Measurements from ENCODE around the gene MDM2. TPM values are rescaled to one million over a fixed set of nuclear protein-coding genes. Genes with fewer than 3 reads are reported as not detected.

The MDM2 gene
- total and polyA plus RNA-seq, 4 donors, result 24.9 to 155 (median 108) TPM

DNA sequence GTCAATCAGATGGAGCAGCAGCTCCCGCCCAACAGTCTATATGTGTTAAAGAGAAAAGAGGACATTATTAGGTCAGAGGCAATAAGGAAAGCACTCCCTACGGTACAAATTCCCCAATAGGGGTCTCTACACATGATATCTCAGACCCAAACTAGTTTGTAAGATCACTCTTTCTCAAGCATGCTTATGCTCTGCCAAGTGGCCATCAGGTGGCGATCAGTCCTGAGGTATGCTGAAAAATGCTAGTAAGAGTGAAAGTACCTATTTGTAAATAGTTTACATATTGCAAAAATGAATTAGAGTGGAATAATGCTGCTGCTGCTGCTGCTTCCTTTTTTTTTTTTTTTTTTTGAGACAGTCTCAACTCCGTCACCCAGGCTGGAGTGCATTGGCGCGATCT lies 63.9 kb downstream of the MDM2 start:
- no peaks in the 10 kb centered on the region for H3K4me1 ChIP-seq (ENCODE audit: control insufficient read depth in 5 of 5, insufficient read depth in 5 of 5, low read length in 5 of 5)
- H3K36me3 ChIP-seq (ENCODE audit: control insufficient read depth in 4 of 4, insufficient read depth in 4 of 4, low read length in 4 of 4), result peaks cover 0 to 19% (median 0%) of the 10 kb centered on the region in 4 donors
- DNase-seq, result peak in 1 of 3 donors; percentile 20
- H3K9me3 ChIP-seq (ENCODE audit: control insufficient read depth in 4 of 4, insufficient read depth in 3 of 4, low read length in 3 of 4), result no peaks in the 10 kb centered on the region
- TF ChIP-seq, protein P1, sequence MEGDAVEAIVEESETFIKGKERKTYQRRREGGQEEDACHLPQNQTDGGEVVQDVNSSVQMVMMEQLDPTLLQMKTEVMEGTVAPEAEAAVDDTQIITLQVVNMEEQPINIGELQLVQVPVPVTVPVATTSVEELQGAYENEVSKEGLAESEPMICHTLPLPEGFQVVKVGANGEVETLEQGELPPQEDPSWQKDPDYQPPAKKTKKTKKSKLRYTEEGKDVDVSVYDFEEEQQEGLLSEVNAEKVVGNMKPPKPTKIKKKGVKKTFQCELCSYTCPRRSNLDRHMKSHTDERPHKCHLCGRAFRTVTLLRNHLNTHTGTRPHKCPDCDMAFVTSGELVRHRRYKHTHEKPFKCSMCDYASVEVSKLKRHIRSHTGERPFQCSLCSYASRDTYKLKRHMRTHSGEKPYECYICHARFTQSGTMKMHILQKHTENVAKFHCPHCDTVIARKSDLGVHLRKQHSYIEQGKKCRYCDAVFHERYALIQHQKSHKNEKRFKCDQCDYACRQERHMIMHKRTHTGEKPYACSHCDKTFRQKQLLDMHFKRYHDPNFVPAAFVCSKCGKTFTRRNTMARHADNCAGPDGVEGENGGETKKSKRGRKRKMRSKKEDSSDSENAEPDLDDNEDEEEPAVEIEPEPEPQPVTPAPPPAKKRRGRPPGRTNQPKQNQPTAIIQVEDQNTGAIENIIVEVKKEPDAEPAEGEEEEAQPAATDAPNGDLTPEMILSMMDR (IDR thresholded peaks at IDR 0.05; ENCODE audit: control extremely low read depth, extremely low read depth), result no peak
- WGBS, 2 donors, result 55 to 78% methylated on average over 6 of the region's 6 CpGs
- no peak overlapping the region for H3K27ac ChIP-seq (ENCODE audit: low read depth in 1 of 2, low read length in 1 of 2)
- no peak overlapping the region for H3K9ac ChIP-seq (ENCODE audit: insufficient read depth in 1 of 2, low read length in 2 of 2)
- ATAC-seq (ENCODE audit: insufficient read depth, low FRiP score), result no peak
- no peak overlapping the region for H3K4me3 ChIP-seq
- H3K27me3 ChIP-seq (ENCODE audit: control insufficient read depth in 3 of 3, insufficient read depth in 3 of 3, low read length in 2 of 3), result no peaks in the 10 kb centered on the region

DNA sequence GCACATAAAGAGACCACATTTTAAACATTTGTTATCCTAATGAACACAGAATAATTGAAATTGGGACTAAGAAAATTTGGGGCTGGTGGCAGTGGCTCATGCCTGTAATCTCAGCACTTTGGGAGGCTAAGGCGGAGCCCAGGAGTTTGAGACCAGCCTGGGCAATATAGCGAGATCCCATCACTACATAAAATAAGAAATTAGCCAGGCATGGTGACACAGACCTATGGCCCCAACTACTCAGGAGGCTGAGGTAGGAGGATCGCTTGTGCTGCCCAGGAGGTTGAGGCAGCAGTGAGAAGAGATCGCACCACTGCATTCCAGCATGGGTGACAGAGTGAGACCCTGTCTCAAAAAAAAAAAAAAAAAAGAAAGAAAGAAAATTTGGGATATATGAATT lies 65.3 kb downstream of the MDM2 start:
- ATAC-seq (ENCODE audit: insufficient read depth, low FRiP score) (no peak), DNase-seq (no peak)
- 97 to 98% methylated on average over 4 of the region's 4 CpGs for WGBS, 2 donors
- no peak overlapping the region for H3K27ac ChIP-seq (ENCODE audit: low read depth in 1 of 2, low read length in 1 of 2)
- no peaks in the 10 kb centered on the region for H3K9me3 ChIP-seq (ENCODE audit: control insufficient read depth in 4 of 4, insufficient read depth in 3 of 4, low read length in 3 of 4)
- H3K4me1 ChIP-seq (ENCODE audit: control insufficient read depth in 5 of 5, insufficient read depth in 5 of 5, low read length in 5 of 5), result no peaks in the 10 kb centered on the region
- no peak overlapping the region for H3K4me3 ChIP-seq
- H3K9ac ChIP-seq (ENCODE audit: insufficient read depth in 1 of 2, low read length in 2 of 2), result no peak overlapping the region
- TF ChIP-seq, protein P1 (IDR thresholded peaks at IDR 0.05; ENCODE audit: control extremely low read depth, extremely low read depth), result no peak
- no peaks in the 10 kb centered on the region for H3K27me3 ChIP-seq (ENCODE audit: control insufficient read depth in 3 of 3, insufficient read depth in 3 of 3, low read length in 2 of 3)
- peaks cover 0 to 12% (median 0%) of the 10 kb centered on the region in 4 donors for H3K36me3 ChIP-seq (ENCODE audit: control insufficient read depth in 4 of 4, insufficient read depth in 4 of 4, low read length in 4 of 4)

DNA sequence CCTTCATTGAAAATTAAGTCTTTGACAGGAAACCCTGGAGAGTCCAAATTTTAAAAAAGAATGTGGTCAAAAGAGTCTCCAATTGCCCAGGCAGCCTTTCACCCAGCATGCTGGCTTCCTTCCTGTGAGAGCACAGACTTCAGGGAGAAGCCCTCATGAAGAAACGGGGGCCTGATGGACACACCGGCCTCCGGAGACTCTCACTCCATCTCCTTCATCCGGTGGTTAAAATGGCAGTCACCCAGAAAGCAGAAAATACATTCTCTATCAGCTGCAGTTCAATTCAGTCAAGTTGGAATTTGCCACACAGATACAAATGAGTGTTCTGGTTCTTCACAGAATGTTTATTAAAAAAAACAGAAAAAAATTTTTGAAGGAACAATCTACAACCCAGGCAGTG lies 68.5 kb downstream of the MDM2 start:
- H3K27ac ChIP-seq (ENCODE audit: low read depth in 1 of 2, low read length in 1 of 2), result no peak overlapping the region
- H3K4me3 ChIP-seq, result no peak overlapping the region
- no peaks in the 10 kb centered on the region for H3K9me3 ChIP-seq (ENCODE audit: control insufficient read depth in 4 of 4, insufficient read depth in 3 of 4, low read length in 3 of 4)
- H3K27me3 ChIP-seq (ENCODE audit: control insufficient read depth in 3 of 3, insufficient read depth in 3 of 3, low read length in 2 of 3), result no peaks in the 10 kb centered on the region
- TF ChIP-seq, protein P1 (IDR thresholded peaks at IDR 0.05; ENCODE audit: control extremely low read depth, extremely low read depth), result no peak
- DNase-seq, result peak in 1 of 3 donors; percentile 12
- peaks cover 0 to 5% (median 0%) of the 10 kb centered on the region in 4 donors for H3K36me3 ChIP-seq (ENCODE audit: control insufficient read depth in 4 of 4, insufficient read depth in 4 of 4, low read length in 4 of 4)
- no peak overlapping the region for H3K9ac ChIP-seq (ENCODE audit: insufficient read depth in 1 of 2, low read length in 2 of 2)
- WGBS, 2 donors, result 10 to 19% methylated on average over 4 of the region's 4 CpGs
- no peak for ATAC-seq (ENCODE audit: insufficient read depth, low FRiP score)
- H3K4me1 ChIP-seq (ENCODE audit: control insufficient read depth in 5 of 5, insufficient read depth in 5 of 5, low read length in 5 of 5), result no peaks in the 10 kb centered on the region

DNA sequence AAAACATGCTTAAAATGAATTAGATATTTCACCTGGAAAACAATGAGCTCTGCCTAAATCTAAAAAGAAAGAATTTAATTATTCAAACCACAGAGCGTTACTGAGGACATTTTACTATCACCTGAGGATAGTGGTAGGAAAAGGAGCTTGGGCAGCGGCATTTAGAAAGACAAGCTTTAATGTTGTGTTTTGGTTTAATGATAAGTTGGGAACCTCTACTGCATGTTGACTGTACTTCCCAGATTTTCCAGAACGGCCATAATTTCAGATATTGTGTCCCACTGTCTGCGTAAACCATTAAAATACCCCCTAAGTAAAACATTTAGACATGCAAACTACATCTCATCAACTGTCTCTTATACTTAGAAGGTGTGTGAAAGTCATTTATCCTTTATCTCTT lies 69.6 kb downstream of the MDM2 start:
- 96% methylated on average over 4 of the region's 4 CpGs for WGBS, 2 donors

More for the DNA sequence above, 69.6 kb downstream of the MDM2 start:
- no peaks in the 10 kb centered on the region for H3K4me1 ChIP-seq (ENCODE audit: control insufficient read depth in 5 of 5, insufficient read depth in 5 of 5, low read length in 5 of 5)
- no peak for ATAC-seq (ENCODE audit: insufficient read depth, low FRiP score)
- H3K4me3 ChIP-seq, result no peak overlapping the region
- peaks cover 0 to 2% (median under 1%) of the 10 kb centered on the region in 4 donors for H3K36me3 ChIP-seq (ENCODE audit: control insufficient read depth in 4 of 4, insufficient read depth in 4 of 4, low read length in 4 of 4)
- no peak for DNase-seq
- no peak overlapping the region for H3K9ac ChIP-seq (ENCODE audit: insufficient read depth in 1 of 2, low read length in 2 of 2)
- TF ChIP-seq, protein P1 (IDR thresholded peaks at IDR 0.05; ENCODE audit: control extremely low read depth, extremely low read depth), result no peak
- H3K9me3 ChIP-seq (ENCODE audit: control insufficient read depth in 4 of 4, insufficient read depth in 3 of 4, low read length in 3 of 4), result no peaks in the 10 kb centered on the region
- H3K27me3 ChIP-seq (ENCODE audit: control insufficient read depth in 3 of 3, insufficient read depth in 3 of 3, low read length in 2 of 3), result no peaks in the 10 kb centered on the region
- no peak overlapping the region for H3K27ac ChIP-seq (ENCODE audit: low read depth in 1 of 2, low read length in 1 of 2)
